ENCODE results near the gene CCDC13. TPM values are rescaled to one million over a fixed set of nuclear protein-coding genes. Genes with fewer than 3 reads are reported as not detected.
A peak's percentile ranks its signal among the peaks of the same experiment; 100 is the strongest.

Gene CCDC13
- total RNA-seq, 1 experiment from 2014 or later, result 0.48 TPM

DNA sequence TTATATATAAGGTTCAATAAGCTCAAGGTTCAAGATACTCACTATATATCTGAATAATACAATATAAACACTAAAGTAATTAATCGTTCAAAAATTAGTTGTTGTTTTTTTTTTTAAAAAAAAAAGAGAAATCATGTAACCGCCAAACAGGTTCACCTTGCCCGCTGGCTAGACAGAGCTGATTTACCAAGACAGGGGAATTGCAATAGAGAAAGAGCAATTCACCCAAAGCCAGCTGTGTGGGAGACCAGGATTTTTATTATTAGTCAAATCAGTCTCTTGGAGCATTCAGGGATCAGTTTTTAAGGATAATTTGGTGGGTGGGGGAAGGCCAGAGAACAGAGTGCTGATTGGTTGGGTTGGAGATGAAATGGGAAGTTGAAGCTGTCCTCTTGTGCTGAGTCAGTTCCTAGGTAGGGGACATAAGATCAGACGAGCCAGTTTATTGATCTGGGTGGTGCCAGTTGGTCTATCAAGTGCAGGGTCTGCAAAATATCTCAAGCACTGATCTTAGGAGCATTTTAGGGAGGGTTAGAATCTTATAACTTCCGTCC, 23.4 kb upstream of the CCDC13 start:
- no peak for DNase-seq (ENCODE audit: low read depth)

GRCh38 chr3:42795621-42796181, 22.6 kb upstream of the CCDC13 start:
- DNase-seq (ENCODE audit: low read depth), result no peak

- no peak for DNase-seq (ENCODE audit: low read depth)
Measured at GRCh38 chr3:42790714-42791229, 17.7 kb upstream of the CCDC13 start.

GRCh38 chr3:42786631-42787030, 13.6 kb upstream of the CCDC13 start:
- no peak for DNase-seq (ENCODE audit: low read depth)

- DNase-seq (ENCODE audit: low read depth), result no peak
Measured at GRCh38 chr3:42786212-42786611, 13.2 kb upstream of the CCDC13 start.

DNA sequence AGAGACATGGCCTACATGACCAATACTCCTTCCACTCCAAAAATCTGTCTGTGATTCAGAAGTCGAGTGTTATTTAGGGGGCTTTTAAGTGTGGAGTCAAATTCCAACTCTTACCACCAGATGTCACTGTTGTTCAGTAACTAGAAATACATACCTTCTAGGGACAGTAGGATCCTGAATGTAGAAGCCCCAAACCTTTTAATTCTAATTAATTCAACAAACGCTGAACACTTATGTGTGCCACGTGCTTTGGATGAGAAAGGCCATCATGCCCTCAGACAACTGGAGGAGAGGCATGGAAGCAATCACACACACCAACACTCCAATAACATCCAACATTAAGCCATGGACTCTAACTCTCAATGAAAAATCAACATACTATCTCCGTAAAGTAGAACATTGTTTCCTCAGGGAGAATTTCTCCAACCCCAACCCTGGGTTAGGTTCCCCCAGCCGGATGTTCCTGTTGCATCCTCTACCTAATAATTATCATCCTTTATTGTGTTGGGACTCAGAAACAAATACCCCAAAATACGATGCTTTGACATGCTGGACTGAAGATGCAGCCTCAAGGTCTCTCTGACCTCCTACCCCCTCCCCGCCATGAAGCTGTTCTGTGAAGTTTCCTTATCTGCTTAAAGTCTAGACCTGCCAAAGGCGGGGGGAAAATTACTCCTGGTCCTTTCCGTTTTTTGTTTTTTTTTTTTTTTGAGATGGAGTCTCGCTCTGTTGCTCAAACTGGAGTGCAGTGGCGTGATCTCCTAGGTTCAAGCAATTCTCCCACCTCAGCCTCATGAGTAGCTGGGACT, 8.0 kb upstream of the CCDC13 start:
- DNase-seq (ENCODE audit: low read depth), result peak; percentile 71

DNA sequence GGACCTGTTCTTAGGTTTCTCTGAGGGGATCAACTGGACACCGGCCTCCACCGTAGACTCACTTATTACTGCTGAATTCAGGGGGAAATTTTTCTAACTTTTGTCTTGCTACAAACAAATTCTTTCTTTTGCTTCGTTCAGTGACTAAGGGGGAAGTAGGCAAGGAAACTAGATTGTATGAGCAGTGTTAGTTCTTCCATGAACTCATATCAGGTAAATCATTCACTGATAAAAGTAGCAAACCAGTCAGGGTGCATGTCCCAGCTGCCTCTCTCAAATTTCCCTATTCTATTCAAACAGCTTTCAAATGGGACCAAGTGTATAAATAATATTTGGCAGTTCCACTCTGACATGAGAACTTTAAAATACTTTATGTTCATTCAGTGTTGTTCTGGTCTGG, 7.3 kb upstream of the CCDC13 start:
- DNase-seq (ENCODE audit: low read depth), result no peak

DNA sequence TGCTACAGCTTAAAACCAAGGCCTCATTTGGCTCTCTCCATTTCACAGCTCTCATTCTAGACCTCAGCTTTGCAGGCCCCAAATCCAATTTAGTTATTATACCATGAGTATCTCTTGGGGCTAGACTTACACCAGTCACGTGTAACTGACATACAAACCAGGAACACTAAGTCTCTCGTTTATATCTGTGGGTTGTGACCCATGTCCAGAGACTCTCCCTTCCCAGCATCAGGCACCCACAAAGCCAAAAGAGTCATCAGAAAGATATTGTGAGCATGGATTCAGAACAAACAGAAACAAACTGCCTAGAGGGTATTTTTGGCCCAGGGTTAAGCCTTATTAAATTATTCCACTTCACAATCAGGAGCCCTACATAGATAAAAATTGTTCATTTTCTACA, 5.6 kb upstream of the CCDC13 start:
- no peak for DNase-seq (ENCODE audit: low read depth)

DNA sequence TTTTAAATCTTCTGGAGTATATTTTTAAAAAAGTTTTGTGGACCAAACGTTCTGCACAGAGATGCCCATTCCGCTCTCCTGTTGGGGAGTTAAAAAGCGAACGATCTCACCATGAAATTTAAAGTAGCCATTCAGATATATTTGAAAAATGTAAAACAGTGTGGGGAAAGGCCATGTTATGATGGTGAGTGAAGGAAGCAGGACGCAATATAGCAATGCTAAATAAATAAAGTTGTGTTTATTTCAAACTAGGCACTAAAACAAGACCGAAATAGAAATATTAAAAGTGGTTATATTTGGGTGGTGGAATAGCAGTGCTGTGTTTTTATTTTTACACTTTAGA, 327 bp upstream of the CCDC13 start:
- no peak for DNase-seq (ENCODE audit: low read depth)

DNA sequence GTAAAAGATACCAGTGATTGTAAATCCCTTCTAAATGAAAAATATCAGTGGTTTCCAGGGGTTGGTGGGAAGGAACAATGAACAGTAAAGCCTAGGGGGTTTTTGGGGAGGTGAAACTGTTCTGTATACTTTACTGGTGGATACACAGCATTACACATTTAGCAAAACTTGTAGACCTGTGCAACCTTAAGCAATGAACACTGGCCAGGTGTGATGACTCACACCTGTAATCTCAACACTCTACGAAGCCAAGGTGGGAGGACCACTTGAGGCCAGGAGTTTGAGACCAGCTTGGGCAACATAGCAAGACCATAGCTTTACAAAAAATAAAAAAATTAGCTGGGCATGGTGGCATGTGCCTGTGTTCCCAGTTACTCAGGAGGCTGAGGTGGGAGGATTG, 1.8 kb downstream of the CCDC13 start:
- no peak for DNase-seq (ENCODE audit: low read depth)

DNA sequence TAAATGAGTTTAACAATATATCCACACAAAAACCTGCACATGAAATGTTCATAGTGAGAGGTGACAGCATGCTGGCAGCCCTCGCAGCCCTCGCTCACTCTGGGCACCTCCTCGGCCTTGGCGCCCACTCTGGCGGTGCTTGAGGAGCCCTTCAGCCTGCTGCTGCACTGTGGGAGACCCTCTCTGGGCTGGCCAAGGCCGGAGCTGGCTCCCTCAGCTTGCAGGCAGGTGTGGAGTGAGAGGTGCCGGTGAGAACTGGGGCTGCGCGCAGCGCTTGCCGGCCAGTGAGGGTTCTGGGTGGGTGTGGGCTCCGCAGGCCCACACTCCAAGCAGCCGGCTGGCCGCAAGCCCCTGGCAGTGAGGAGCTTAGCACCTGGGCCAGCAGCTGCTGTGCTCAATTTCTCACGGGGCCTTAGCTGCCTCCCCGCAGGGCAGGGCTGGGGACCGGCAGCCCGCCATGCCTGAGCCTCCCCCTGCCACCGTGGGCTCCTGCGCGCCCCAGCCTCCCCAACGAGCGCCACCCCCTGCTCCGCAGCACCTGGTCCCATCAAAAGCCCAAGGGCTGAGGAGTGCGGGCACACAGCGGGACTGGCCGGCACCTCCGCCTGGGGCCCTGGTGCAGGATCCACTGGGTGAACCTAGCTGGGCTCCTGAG, 3.4 kb downstream of the CCDC13 start:
- no peak for DNase-seq (ENCODE audit: low read depth)

GRCh38 chr3:42764561-42765295, 8.3 kb downstream of the CCDC13 start:
- peak; percentile 33 for DNase-seq (ENCODE audit: low read depth)

- DNase-seq (ENCODE audit: low read depth), result no peak
Measured at GRCh38 chr3:42764115-42764514, 8.9 kb downstream of the CCDC13 start.

DNA sequence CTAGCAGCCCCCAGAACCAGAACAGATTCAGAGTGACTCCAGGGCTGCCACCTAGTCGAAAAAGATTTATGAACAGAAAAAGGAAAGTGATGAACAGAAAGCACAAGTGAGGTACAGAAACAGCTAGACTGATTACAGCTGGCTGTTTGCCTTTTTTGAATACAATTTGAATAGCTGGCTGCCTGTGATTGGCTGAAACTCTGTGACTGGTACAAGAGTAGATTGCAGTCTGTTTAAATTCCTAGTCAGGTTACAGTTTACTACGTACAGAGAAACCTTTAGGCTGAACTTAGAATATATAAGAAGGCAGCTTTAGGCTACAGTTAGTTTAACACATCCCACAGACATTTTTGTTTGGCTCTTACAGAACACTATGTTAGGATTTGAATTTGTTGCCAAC, 10.0 kb downstream of the CCDC13 start:
- no peak for DNase-seq (ENCODE audit: low read depth)

DNA sequence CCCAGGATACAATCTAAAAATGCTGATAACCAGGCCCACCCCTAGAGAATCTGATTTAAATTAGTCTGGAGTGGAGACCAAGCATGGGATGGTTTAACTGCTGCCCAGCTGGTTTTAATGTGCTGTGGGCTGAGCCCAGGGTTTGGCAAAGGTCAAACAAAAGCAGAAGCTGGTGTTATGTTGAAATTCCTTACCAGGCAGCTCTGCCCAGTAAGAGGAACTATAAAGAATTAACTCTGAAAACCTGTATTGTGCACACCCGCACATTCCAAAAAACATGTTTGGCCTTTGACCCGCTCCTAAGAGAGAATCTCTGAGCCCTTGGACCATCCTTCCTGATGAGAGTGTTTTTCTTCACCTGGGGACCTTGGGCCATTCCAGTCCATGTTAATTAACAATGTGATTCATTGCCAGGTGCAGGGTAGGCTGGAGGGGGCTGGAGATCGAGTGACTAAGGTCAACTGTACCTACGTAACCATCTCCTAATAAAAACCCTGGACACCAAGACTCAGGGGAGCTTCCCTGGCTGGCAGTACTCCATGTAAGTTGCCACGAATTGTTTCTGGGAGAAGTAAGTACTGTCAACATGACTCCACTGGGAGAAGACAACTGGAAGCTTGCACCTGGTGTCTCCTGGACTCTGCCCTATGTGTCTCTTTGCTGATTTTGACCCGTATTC, 10.9 kb downstream of the CCDC13 start:
- no peak for DNase-seq (ENCODE audit: low read depth)

- DNase-seq (ENCODE audit: low read depth), result no peak
Measured at GRCh38 chr3:42758126-42758525, 14.9 kb downstream of the CCDC13 start.

- DNase-seq (ENCODE audit: low read depth), result no peak
Measured at GRCh38 chr3:42756681-42757213, 16.3 kb downstream of the CCDC13 start.

DNA sequence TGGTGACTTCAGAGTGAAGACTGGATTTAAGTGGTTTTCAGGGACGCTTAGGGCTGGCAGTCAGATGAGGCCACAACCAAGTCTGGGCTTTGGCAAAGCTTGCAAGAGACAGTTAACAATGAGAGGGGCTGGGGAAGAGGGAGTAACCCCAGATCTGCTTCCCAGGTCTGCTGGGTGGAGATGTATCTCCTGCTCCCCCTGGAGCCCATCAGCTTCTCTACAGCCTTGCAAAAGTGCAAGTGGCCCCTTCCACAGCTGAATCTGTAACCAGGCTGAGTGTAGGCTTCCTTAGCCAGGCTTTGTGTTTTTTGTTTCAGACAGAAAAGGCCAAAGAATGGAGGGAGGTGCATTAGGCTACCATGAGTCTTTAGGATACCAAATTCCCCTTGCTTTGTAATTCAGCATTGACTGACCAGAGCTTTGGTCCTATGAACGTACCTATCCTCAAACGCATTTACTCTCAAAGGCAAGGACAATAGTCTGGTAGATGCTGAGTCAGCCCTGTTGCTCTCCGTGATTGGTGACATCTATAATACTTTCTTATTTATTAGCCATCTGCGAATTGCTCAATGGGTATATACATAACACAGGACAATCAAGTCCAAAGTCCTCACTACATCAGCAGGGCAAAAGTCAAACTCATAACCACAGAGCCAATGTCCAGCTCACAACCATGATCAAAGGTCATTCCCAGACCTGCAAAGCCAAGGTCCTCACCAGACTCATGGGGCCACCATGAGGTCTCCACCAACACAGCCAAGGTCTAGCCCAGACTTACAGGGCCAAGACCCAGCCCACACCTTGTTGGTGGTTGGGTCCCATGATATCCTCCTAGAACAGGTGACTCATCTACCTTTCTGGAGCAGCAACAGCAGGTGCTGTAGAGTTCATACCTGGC, 17.1 kb downstream of the CCDC13 start:
- peak; percentile 37 for DNase-seq (ENCODE audit: low read depth)

- DNase-seq (ENCODE audit: low read depth), result no peak
Measured at GRCh38 chr3:42753757-42754156, 19.3 kb downstream of the CCDC13 start.

- no peak for DNase-seq (ENCODE audit: low read depth)
Measured at GRCh38 chr3:42752961-42753360, 20.1 kb downstream of the CCDC13 start.
